Measurements from ENCODE around the gene CFAP299. TPM values are rescaled to one million over a fixed set of nuclear protein-coding genes. Genes with fewer than 3 reads are reported as not detected.

Gene CFAP299
- total RNA-seq, 1 donor from 2014 or later, result not detected

DNA sequence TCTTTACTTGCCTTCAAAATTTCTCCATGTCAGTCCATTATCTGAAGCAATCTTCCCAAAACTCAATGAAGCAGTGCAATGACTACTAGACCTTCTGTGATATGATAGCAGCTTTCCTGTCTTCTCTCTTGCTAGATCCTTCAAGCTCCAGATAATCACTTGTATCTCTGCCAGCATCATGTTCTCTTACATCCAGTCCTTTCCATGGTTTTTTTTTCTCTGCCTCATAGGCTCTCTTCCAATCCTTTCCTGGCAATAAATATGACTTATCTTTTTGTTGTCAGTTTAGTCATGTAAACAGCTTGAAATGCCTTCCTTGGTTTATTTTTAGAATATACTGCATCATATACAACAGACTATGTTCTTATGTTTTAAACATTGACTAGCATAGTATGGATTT is 193.5 kb downstream of the CFAP299 start:
- Histone ChIP-seq H3K9me3 (ENCODE audit: insufficient read depth, low read depth, low read length) (no peaks in the 10 kb centered on the region), H3K36me3 (ENCODE audit: insufficient read depth, low read length) (no peaks in the 10 kb centered on the region), H3K79me2 (ENCODE audit: insufficient read depth, low read length) (no peaks in the 10 kb centered on the region), H3K4me1 (ENCODE audit: insufficient read depth, low read length) (no peaks in the 10 kb centered on the region), H3K4me3 (ENCODE audit: insufficient read depth, low read depth, low read length) (no peak overlapping the region), H3K27ac (ENCODE audit: low read depth, low read length) (no peak overlapping the region), H2AFZ (ENCODE audit: low read depth, low read length) (no peak overlapping the region), H3K4me2 (ENCODE audit: low read length) (no peak overlapping the region), H3K9ac (ENCODE audit: low read length) (no peak overlapping the region), H4K20me1 (ENCODE audit: insufficient read depth, low read length) (no peaks in the 10 kb centered on the region), H3K27me3 (ENCODE audit: insufficient read depth, low read length) (no peaks in the 10 kb centered on the region)
- Mint-ChIP-seq H3K27me3 (ENCODE audit: low read depth, unreplicated experiment) (no peaks in the 10 kb centered on the region), H3K4me1 (ENCODE audit: low read depth, unreplicated experiment) (no peaks in the 10 kb centered on the region), H3K36me3 (ENCODE audit: low read depth, unreplicated experiment) (no peaks in the 10 kb centered on the region), H3K4me3 (ENCODE audit: unreplicated experiment) (no peak overlapping the region), H3K27ac (ENCODE audit: unreplicated experiment) (no peak overlapping the region), H3K9me3 (ENCODE audit: unreplicated experiment) (no peaks in the 10 kb centered on the region)
- no peak for TF ChIP-seq EZH2 (IDR thresholded peaks at IDR 0.05; ENCODE audit: insufficient read depth, low read length)
- TF ChIP-seq, protein P1, sequence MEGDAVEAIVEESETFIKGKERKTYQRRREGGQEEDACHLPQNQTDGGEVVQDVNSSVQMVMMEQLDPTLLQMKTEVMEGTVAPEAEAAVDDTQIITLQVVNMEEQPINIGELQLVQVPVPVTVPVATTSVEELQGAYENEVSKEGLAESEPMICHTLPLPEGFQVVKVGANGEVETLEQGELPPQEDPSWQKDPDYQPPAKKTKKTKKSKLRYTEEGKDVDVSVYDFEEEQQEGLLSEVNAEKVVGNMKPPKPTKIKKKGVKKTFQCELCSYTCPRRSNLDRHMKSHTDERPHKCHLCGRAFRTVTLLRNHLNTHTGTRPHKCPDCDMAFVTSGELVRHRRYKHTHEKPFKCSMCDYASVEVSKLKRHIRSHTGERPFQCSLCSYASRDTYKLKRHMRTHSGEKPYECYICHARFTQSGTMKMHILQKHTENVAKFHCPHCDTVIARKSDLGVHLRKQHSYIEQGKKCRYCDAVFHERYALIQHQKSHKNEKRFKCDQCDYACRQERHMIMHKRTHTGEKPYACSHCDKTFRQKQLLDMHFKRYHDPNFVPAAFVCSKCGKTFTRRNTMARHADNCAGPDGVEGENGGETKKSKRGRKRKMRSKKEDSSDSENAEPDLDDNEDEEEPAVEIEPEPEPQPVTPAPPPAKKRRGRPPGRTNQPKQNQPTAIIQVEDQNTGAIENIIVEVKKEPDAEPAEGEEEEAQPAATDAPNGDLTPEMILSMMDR (IDR thresholded peaks at IDR 0.05; ENCODE audit: insufficient read depth, low read depth, low read length), result no peak
- DNase-seq (ENCODE audit: low read depth) (no peak), FAIRE-seq (no peak)

DNA sequence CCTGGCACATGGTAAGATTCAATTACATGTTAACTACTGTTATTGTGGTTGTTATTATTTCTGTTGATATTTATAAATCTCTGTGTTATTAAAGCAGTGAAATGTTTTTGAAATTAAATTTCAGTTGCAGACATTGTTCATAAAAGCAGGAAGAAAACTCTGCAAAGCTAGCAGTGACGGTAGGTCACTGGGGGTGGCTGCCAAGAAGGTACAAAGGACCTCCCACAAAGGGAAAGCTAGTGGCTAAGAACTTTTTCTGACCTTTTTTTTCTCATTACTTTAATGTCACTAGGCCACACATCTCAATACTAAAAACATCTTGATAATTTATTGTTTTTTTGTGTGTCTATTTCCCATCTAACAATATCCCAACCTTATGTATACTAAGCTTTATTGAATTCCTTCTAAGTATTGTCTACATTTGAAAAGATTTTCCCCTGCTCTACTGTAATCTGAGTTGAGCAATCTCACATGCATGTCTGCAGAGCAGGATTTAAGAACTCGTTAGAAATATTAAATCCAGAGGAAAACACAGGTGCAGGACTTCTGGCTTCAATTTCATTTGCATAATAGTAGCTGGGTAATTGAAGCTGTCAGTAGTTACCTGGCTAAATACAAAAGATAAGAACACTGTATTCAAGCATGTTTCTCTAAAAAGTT is 197.3 kb downstream of the CFAP299 start:
- H3K9me3 Mint-ChIP-seq (ENCODE audit: unreplicated experiment), result no peaks in the 10 kb centered on the region
- H3K27ac Mint-ChIP-seq (ENCODE audit: unreplicated experiment), result no peak overlapping the region
- TF ChIP-seq, protein P1 (IDR thresholded peaks at IDR 0.05; ENCODE audit: insufficient read depth, low read depth, low read length), result no peak
- no peak for TF ChIP-seq EZH2 (IDR thresholded peaks at IDR 0.05; ENCODE audit: insufficient read depth, low read length)

DNA sequence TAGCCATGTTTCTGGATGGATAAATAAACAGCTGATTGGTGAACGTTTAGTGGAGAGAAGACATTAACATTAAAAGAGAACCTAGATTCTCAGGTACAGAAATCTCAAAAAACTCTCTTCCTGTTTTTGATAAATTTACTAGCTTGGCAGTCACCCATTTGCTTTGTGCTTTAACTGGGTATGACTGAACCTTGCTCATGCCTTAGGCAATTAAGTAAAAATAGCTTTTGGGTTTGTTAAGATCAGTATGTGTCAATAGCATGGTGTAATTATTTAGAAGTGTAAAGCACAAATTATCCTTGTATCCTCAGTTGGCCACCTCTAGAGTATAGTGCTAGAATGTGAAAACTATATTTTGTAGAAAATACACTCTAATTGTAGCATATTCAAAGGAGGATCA is 200.0 kb downstream of the CFAP299 start:
- FAIRE-seq, result no peak

More for the DNA sequence above, 197.3 kb downstream of the CFAP299 start:
- Histone ChIP-seq H3K36me3 (ENCODE audit: insufficient read depth, low read length) (no peaks in the 10 kb centered on the region), H3K4me3 (ENCODE audit: insufficient read depth, low read depth, low read length) (no peak overlapping the region), H4K20me1 (ENCODE audit: insufficient read depth, low read length) (no peaks in the 10 kb centered on the region), H3K27ac (ENCODE audit: low read depth, low read length) (no peak overlapping the region), H2AFZ (ENCODE audit: low read depth, low read length) (no peak overlapping the region), H3K79me2 (ENCODE audit: insufficient read depth, low read length) (no peaks in the 10 kb centered on the region), H3K9me3 (ENCODE audit: insufficient read depth, low read depth, low read length) (no peaks in the 10 kb centered on the region), H3K9ac (ENCODE audit: low read length) (no peak overlapping the region), H3K4me2 (ENCODE audit: low read length) (no peak overlapping the region), H3K4me1 (ENCODE audit: insufficient read depth, low read length) (no peaks in the 10 kb centered on the region), H3K27me3 (ENCODE audit: insufficient read depth, low read length) (no peaks in the 10 kb centered on the region)
- no peak for DNase-seq (ENCODE audit: low read depth)
- H3K4me3 Mint-ChIP-seq (ENCODE audit: unreplicated experiment), result no peak overlapping the region
- H3K4me1 Mint-ChIP-seq (ENCODE audit: low read depth, unreplicated experiment), result no peaks in the 10 kb centered on the region
- H3K36me3 Mint-ChIP-seq (ENCODE audit: low read depth, unreplicated experiment), result no peaks in the 10 kb centered on the region
- H3K27me3 Mint-ChIP-seq (ENCODE audit: low read depth, unreplicated experiment), result no peaks in the 10 kb centered on the region
- no peak for FAIRE-seq

More for the DNA sequence above, 200.0 kb downstream of the CFAP299 start:
- H3K4me1 ChIP-seq (ENCODE audit: insufficient read depth, low read length), result no peaks in the 10 kb centered on the region
- no peaks in the 10 kb centered on the region for H3K27me3 ChIP-seq (ENCODE audit: insufficient read depth, low read length)
- H3K36me3 ChIP-seq (ENCODE audit: insufficient read depth, low read length), result no peaks in the 10 kb centered on the region
- Mint-ChIP-seq H3K27ac (ENCODE audit: unreplicated experiment) (no peak overlapping the region), H3K27me3 (ENCODE audit: low read depth, unreplicated experiment) (no peaks in the 10 kb centered on the region), H3K9me3 (ENCODE audit: unreplicated experiment) (no peaks in the 10 kb centered on the region), H3K4me1 (ENCODE audit: low read depth, unreplicated experiment) (no peaks in the 10 kb centered on the region), H3K36me3 (ENCODE audit: low read depth, unreplicated experiment) (no peaks in the 10 kb centered on the region), H3K4me3 (ENCODE audit: unreplicated experiment) (no peak overlapping the region)
- TF ChIP-seq, protein P1 (IDR thresholded peaks at IDR 0.05; ENCODE audit: insufficient read depth, low read depth, low read length), result no peak
- no peak for TF ChIP-seq EZH2 (IDR thresholded peaks at IDR 0.05; ENCODE audit: insufficient read depth, low read length)
- no peaks in the 10 kb centered on the region for H3K9me3 ChIP-seq (ENCODE audit: insufficient read depth, low read depth, low read length)
- H3K79me2 ChIP-seq (ENCODE audit: insufficient read depth, low read length), result no peaks in the 10 kb centered on the region
- H2AFZ ChIP-seq (ENCODE audit: low read depth, low read length), result no peak overlapping the region
- no peaks in the 10 kb centered on the region for H4K20me1 ChIP-seq (ENCODE audit: insufficient read depth, low read length)
- no peak overlapping the region for H3K27ac ChIP-seq (ENCODE audit: low read depth, low read length)
- H3K9ac ChIP-seq (ENCODE audit: low read length), result no peak overlapping the region
- H3K4me2 ChIP-seq (ENCODE audit: low read length), result no peak overlapping the region
- H3K4me3 ChIP-seq (ENCODE audit: insufficient read depth, low read depth, low read length), result no peak overlapping the region
- no peak for DNase-seq (ENCODE audit: low read depth)
